Right hindlimb (tissue), 1 donor: ENCODE results near the gene GHRH.

Experiments
- DNase-seq: peaks from one replicate; pipeline ENCODE4 v3.0.0-alpha.2; 2018

GHRH gene

GRCh38 chr20:37201827-37202162 is 59.8 kb downstream of the GHRH start:
- no peak for DNase-seq
